ENCODE results near the gene IPO4.

The IPO4 gene

DNA sequence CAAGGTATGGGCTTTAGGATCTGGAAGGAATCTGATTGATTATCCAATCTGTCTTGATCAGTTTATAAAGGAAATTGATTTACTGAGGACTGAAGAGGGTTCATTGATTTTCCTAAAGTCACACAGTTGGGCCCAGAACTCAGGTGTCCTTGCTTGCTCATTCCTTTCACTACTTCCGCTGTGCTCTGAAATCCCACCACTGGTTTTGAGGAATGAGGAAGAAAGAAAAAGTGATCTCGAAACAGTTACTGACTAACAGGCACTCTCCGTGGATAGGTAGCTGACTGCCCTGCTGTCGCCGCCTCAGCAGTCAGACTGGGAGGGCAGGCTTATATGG, 58.3 kb downstream of the IPO4 start, which contains the start of gene FITM1:
TSS of gene FITM1 (plus strand) at position 280 of the 337 bp plus-strand sequence. CDS start 905 bp downstream, outside the sequence.
- DNase-seq (ENCODE audit: low spot score) = peak; percentile 84
